ENCODE results near the gene NRXN3. TPM values are rescaled to one million over a fixed set of nuclear protein-coding genes. Genes with fewer than 3 reads are reported as not detected.

Gene NRXN3
- total RNA-seq, 1 donor from 2014 or later, result 5.9 TPM

DNA sequence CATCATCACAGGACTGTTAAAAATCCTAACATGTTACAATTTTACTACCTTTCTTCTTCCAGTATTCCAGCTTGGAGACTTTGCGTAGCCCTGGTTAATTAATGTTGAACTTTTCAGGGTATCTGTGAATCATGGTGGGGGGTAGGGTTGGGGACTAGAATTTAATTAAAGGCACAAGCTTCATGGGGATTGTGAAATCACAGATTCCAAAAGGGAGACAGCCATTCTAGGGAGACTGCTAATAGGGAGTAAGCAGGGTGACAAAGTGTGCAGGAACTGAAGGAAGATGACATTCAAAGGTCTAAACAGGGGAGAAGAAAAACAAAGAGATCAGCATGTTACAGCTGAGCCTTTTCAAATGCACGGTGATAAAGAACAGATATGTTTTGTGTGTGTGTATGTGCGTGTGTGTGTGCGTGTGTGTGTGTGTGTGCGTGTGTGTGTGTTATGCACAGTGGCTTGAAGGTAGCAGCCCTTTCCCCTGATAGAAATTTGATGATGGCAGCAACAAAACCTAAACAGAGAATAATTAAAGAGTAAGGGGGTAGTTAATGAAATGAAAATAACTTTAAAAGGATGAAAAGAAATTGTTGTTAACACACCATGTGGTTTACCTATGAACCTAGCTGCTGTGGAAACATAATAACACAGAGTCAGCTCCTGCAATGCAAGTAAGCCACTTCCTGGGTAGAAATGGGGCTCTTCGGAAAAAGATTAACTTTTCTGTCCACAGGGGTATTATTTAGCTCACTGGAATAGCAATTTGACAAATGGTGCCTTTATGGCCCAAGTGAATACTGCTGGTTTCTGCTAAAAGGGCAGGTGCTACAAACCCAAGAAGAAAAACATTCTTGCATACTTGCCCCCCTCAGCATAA, 1459.5 kb downstream of the NRXN3 start:
- Mint-ChIP-seq H3K27me3 (ENCODE audit: insufficient read depth, low read depth) (no peaks in the 10 kb centered on the region), H3K4me1 (peaks cover 8% of the 10 kb centered on the region), H3K4me3 (no peak overlapping the region), H3K9me3 (peaks cover 5% of the 10 kb centered on the region), H3K27ac (no peak overlapping the region), H3K36me3 (no peaks in the 10 kb centered on the region)
- H3K4me1 ChIP-seq, result no peaks in the 10 kb centered on the region
- no peak overlapping the region for H3K4me2 ChIP-seq
- no peaks in the 10 kb centered on the region for H4K20me1 ChIP-seq (ENCODE audit: low read depth)
- no peaks in the 10 kb centered on the region for H3K79me2 ChIP-seq (ENCODE audit: low read depth)
- no peaks in the 10 kb centered on the region for H3K9me3 ChIP-seq (ENCODE audit: low read depth)
- no peaks in the 10 kb centered on the region for H3F3A ChIP-seq (ENCODE audit: low read depth)
- H2AFZ ChIP-seq (replicated peaks), result no peak overlapping the region
- no peak overlapping the region for H3K9ac ChIP-seq
- no peaks in the 10 kb centered on the region for H3K36me3 ChIP-seq
- DNase-seq (ENCODE audit: low spot score), result peak; percentile 4
- H3K4me3 ChIP-seq, result no peak overlapping the region
- no peak overlapping the region for H3K27ac ChIP-seq
- no peaks in the 10 kb centered on the region for H3K27me3 ChIP-seq
- TF ChIP-seq EZH2 (IDR thresholded peaks at IDR 0.05) (no peak), EZH2phosphoT487 (IDR thresholded peaks at IDR 0.05) (no peak)
- TF ChIP-seq, protein P1, sequence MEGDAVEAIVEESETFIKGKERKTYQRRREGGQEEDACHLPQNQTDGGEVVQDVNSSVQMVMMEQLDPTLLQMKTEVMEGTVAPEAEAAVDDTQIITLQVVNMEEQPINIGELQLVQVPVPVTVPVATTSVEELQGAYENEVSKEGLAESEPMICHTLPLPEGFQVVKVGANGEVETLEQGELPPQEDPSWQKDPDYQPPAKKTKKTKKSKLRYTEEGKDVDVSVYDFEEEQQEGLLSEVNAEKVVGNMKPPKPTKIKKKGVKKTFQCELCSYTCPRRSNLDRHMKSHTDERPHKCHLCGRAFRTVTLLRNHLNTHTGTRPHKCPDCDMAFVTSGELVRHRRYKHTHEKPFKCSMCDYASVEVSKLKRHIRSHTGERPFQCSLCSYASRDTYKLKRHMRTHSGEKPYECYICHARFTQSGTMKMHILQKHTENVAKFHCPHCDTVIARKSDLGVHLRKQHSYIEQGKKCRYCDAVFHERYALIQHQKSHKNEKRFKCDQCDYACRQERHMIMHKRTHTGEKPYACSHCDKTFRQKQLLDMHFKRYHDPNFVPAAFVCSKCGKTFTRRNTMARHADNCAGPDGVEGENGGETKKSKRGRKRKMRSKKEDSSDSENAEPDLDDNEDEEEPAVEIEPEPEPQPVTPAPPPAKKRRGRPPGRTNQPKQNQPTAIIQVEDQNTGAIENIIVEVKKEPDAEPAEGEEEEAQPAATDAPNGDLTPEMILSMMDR (IDR thresholded peaks at IDR 0.05), result no peak

DNA sequence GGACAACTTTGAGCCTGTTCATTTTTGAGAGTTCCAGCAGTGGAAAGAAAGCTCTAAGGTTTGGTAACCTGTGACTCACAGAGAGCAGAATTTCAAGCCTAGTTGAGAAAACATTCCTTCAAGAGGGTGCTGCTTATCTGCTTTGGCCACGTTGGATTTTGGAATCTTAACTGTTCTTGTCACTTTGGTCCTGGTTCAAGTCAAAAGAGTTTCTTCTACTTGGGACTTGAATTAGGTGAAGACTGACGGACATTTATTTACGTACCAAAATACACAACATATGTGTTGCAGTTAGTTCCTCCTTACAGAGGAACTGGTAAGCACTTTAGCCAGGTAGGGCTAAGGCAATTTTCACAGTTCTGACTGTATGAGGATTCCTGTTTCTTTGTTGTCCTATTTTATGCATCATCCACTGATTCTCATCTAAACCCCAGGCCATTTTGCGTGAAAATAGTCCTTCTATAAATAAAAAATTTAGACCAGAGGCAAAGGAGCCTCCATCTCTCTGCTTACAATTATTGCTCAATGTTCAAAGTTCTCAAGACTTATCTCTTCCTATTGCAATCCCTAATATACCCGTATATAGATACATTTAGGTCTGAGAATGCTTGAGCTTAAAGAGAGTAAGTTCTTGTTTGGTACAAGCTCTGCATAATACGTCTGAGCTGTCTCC, 1460.3 kb downstream of the NRXN3 start:
- TF ChIP-seq, protein P1 (IDR thresholded peaks at IDR 0.05), result no peak
- no peak for TF ChIP-seq EZH2 (IDR thresholded peaks at IDR 0.05)
- no peak for TF ChIP-seq EZH2phosphoT487 (IDR thresholded peaks at IDR 0.05)
- no peaks in the 10 kb centered on the region for H3K36me3 ChIP-seq
- Mint-ChIP-seq H3K27me3 (ENCODE audit: insufficient read depth, low read depth) (no peaks in the 10 kb centered on the region), H3K27ac (no peak overlapping the region), H3K4me1 (peaks cover 8% of the 10 kb centered on the region), H3K4me3 (no peak overlapping the region), H3K36me3 (no peaks in the 10 kb centered on the region), H3K9me3 (peaks cover 5% of the 10 kb centered on the region)
- H3K4me1 ChIP-seq, result no peaks in the 10 kb centered on the region
- no peaks in the 10 kb centered on the region for H4K20me1 ChIP-seq (ENCODE audit: low read depth)
- no peak overlapping the region for H2AFZ ChIP-seq (replicated peaks)
- no peaks in the 10 kb centered on the region for H3K27me3 ChIP-seq
- H3K4me2 ChIP-seq, result no peak overlapping the region
- H3K79me2 ChIP-seq (ENCODE audit: low read depth), result no peaks in the 10 kb centered on the region
- no peaks in the 10 kb centered on the region for H3F3A ChIP-seq (ENCODE audit: low read depth)
- no peak overlapping the region for H3K4me3 ChIP-seq
- no peak overlapping the region for H3K27ac ChIP-seq
- H3K9me3 ChIP-seq (ENCODE audit: low read depth), result no peaks in the 10 kb centered on the region
- no peak overlapping the region for H3K9ac ChIP-seq
- DNase-seq (ENCODE audit: low spot score), result no peak

DNA sequence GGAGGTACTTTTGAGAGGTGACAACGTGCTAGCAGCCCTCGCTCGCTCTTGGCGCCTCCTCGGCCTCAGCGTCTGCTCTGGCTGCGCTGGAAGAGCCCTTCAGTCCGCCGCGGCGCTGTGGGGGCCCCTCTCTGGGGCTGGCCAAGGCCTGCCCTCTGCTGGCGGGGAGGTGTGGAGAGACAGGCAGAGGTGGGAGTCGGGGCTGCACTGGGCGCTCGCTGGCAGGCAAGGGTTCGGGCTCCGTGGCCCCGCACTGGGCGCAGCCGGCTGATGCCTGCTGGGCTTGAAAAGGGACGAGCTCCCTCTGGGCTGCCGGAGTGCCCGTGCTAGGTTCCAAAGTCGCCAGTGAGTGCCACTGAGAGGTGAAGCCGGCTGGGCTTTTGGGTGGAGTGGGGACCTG, 1461.1 kb downstream of the NRXN3 start:
- H3K4me2 ChIP-seq, result no peak overlapping the region
- H3K79me2 ChIP-seq (ENCODE audit: low read depth), result no peaks in the 10 kb centered on the region
- H3K27ac ChIP-seq, result no peak overlapping the region
- DNase-seq (ENCODE audit: low spot score), result no peak
- no peaks in the 10 kb centered on the region for H3K27me3 ChIP-seq
- H3K4me3 ChIP-seq, result no peak overlapping the region
- H3K9me3 ChIP-seq (ENCODE audit: low read depth), result no peaks in the 10 kb centered on the region
- H3K36me3 ChIP-seq, result no peaks in the 10 kb centered on the region
- H3K9ac ChIP-seq, result no peak overlapping the region
- Mint-ChIP-seq H3K4me3 (no peak overlapping the region), H3K27me3 (ENCODE audit: insufficient read depth, low read depth) (no peaks in the 10 kb centered on the region), H3K27ac (no peak overlapping the region), H3K9me3 (peaks cover 5% of the 10 kb centered on the region), H3K36me3 (no peaks in the 10 kb centered on the region), H3K4me1 (peaks cover 8% of the 10 kb centered on the region)
- no peaks in the 10 kb centered on the region for H3K4me1 ChIP-seq
- H4K20me1 ChIP-seq (ENCODE audit: low read depth), result no peaks in the 10 kb centered on the region
- H3F3A ChIP-seq (ENCODE audit: low read depth), result no peaks in the 10 kb centered on the region
- no peak overlapping the region for H2AFZ ChIP-seq (replicated peaks)
- TF ChIP-seq, protein P1 (IDR thresholded peaks at IDR 0.05), result no peak
- TF ChIP-seq EZH2phosphoT487 (IDR thresholded peaks at IDR 0.05) (no peak), EZH2 (IDR thresholded peaks at IDR 0.05) (no peak)
